Measurements from ENCODE around the gene SIRT7. TPM values are rescaled to one million over a fixed set of nuclear protein-coding genes. Genes with fewer than 3 reads are reported as not detected.
A peak's percentile ranks its signal among the peaks of the same experiment; 100 is the strongest.

SIRT7 gene
- total RNA-seq, 4 donors from 2014 or later: 14.3 to 24.1 (median 18.3) TPM

DNA sequence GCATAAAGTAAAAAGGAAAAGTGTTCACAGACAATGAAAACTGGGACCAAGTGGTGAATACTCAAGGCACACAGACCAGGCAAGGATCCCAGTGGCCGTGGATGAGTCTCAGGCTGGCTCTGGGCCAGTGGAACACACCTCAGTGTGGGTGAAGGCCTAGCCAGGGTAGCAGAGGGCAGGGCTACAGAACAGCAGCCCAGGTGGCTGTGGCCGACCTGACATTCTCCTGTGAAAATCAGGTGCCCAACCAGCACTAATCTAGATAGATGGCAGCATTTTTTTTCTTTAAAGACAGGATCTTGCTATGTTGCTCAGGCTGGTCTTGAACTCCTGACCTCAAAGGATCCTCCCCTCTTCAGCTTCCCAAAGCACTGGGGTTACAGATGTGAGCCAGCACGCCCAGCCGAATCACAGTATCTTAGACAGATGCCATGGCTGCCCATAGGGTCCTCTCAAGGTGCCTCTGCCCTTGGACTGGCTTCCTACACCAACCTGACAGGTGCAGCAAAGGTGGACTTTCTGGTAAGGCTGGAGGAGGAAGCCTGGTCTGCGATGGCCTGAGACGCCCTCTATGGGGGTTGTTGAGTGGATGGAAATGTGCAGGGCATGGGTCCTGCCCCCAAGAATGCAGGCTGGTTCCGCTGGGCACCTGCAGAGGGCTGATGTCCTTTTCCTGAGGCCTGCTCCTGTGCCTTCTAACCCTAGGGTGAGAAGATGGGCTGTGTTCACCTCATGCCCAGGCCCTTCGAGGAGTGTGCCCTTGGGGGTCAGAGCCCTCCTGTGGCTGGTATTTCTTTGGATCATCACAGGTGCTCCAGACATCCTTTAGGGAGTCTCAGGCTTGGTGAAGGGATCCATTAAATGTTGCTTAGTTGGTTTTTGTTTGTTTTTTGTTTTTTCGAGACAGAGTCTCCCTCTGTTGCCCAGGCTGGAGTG lies 53.9 kb downstream of the SIRT7 start:
- Histone ChIP-seq H3K9me3 (no peaks in the 10 kb centered on the region), H3K27ac (peak overlapping the region in 2 of 4 donors; percentile 6 to 22), H3K36me3 (peaks cover 0 to 34% of the 10 kb centered on the region in 2 donors), H3K4me3 (no peak overlapping the region), H3K27me3 (no peaks in the 10 kb centered on the region), H3K4me1 (peaks cover 0 to 69% (median 30%) of the 10 kb centered on the region in 3 donors)
- ATAC-seq: no peak
- TF ChIP-seq POLR2A (IDR thresholded peaks at IDR 0.05) (no peak), EP300 (IDR thresholded peaks at IDR 0.05) (no peak), POLR2AphosphoS5 (IDR thresholded peaks at IDR 0.05) (no peak)
- TF ChIP-seq, protein P1, sequence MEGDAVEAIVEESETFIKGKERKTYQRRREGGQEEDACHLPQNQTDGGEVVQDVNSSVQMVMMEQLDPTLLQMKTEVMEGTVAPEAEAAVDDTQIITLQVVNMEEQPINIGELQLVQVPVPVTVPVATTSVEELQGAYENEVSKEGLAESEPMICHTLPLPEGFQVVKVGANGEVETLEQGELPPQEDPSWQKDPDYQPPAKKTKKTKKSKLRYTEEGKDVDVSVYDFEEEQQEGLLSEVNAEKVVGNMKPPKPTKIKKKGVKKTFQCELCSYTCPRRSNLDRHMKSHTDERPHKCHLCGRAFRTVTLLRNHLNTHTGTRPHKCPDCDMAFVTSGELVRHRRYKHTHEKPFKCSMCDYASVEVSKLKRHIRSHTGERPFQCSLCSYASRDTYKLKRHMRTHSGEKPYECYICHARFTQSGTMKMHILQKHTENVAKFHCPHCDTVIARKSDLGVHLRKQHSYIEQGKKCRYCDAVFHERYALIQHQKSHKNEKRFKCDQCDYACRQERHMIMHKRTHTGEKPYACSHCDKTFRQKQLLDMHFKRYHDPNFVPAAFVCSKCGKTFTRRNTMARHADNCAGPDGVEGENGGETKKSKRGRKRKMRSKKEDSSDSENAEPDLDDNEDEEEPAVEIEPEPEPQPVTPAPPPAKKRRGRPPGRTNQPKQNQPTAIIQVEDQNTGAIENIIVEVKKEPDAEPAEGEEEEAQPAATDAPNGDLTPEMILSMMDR (IDR thresholded peaks at IDR 0.05): no peak
- 61 to 69% methylated on average over 4 to 6 of the region's 9 CpGs for WGBS, 2 donors (ENCODE audit: low coverage in 1 of 2)

DNA sequence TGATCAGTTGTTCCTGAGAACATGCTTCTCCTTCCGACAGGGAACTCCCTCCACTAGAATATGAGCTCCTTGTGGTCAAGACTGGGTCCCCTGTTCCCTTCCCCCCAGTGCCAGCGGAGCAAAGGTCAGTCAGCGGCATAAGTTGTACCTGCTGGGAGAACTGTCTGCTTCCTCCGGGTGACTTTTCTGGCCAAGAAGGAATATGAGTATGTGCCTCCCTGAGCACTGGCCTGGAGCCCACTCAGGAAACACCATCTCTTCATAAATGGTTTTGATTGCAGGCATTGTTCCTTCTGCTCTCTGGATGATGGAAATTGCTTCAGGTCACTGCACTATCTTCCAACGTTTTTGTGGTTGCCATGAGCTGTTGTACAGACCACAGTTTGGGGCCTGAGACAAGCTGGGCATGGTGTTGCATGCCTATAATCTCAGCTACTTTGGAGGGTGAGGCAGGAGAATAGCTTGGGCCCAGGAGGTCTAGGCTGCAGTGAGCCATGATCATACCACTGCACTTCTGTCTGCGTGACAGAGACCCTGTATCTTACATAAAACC lies 54.8 kb downstream of the SIRT7 start:
- 53 to 73% methylated on average over 2 to 3 of the region's 6 CpGs for WGBS, 2 donors (ENCODE audit: low coverage in 1 of 2)
- Histone ChIP-seq H3K27ac (no peak overlapping the region), H3K9me3 (no peaks in the 10 kb centered on the region), H3K27me3 (no peaks in the 10 kb centered on the region), H3K36me3 (peaks cover 0 to 34% of the 10 kb centered on the region in 2 donors), H3K4me3 (no peak overlapping the region), H3K4me1 (peaks cover 0 to 69% (median 32%) of the 10 kb centered on the region in 3 donors)
- TF ChIP-seq, protein P1 (IDR thresholded peaks at IDR 0.05): no peak
- TF ChIP-seq EP300 (IDR thresholded peaks at IDR 0.05) (no peak), POLR2AphosphoS5 (IDR thresholded peaks at IDR 0.05) (no peak), POLR2A (IDR thresholded peaks at IDR 0.05) (no peak)
- ATAC-seq: no peak

Other genes starting within 250 kb of the SIRT7 start
- 10 to 100 TPM; 26.2 to 52.8 (median 30.2) TPM for gene ARL16, start 234.4 kb downstream of the SIRT7 start, total RNA-seq
- gene HGS, start 234.2 kb downstream of the SIRT7 start, total RNA-seq: 10 to 100 TPM; 51.5 to 90.5 (median 66.6) TPM
- gene MRPL12, start 214.8 kb downstream of the SIRT7 start, total RNA-seq: 10 to 100 TPM; 27.5 to 42.9 (median 29.3) TPM
- 1 to 10 TPM; 3.0 to 8.8 (median 5.0) TPM for gene SLC25A10, start 205.9 kb downstream of the SIRT7 start, total RNA-seq
- under 1 TPM in 1 of 4 donors, not detected in 3; 0.47 TPM for gene GCGR, start 114.0 kb downstream of the SIRT7 start, total RNA-seq
- 100 to 1,000 TPM in 1 of 4 donors, 10 to 100 TPM in 3; 70.4 to 131 (median 85.9) TPM for gene MCRIP1, start 84.9 kb downstream of the SIRT7 start, total RNA-seq
- gene PPP1R27, start 83.1 kb downstream of the SIRT7 start, total RNA-seq: not detected
- 100 to 1,000 TPM; 257 to 365 (median 324) TPM for gene P4HB, start 57.6 kb downstream of the SIRT7 start, total RNA-seq
- gene ARHGDIA, start 46.8 kb downstream of the SIRT7 start, total RNA-seq: 100 to 1,000 TPM; 120 to 219 (median 169) TPM
- 10 to 100 TPM; 26.6 to 68.1 (median 55.5) TPM for gene ALYREF, start 26.6 kb downstream of the SIRT7 start, total RNA-seq
- 100 to 1,000 TPM in 3 of 4 donors, 10 to 100 TPM in 1; 81.0 to 128 (median 119) TPM for gene ANAPC11, start 26.5 kb downstream of the SIRT7 start, total RNA-seq
- under 1 TPM in 2 of 4 donors, not detected in 2; 0.12 to 0.16 TPM for gene NPB, start 15.9 kb downstream of the SIRT7 start, total RNA-seq
- gene PCYT2, start 6.8 kb downstream of the SIRT7 start, total RNA-seq: 10 to 100 TPM; 18.4 to 45.8 (median 34.4) TPM
- gene MAFG, start 9.6 kb upstream of the SIRT7 start, total RNA-seq: 10 to 100 TPM; 18.8 to 39.3 (median 25.3) TPM
- gene PYCR1, start 19.1 kb upstream of the SIRT7 start, total RNA-seq: 1 to 10 TPM; 3.4 to 6.8 (median 5.1) TPM
- gene MYADML2, start 29.1 kb upstream of the SIRT7 start, total RNA-seq: not detected
- under 1 TPM in 1 of 4 donors, not detected in 3; 0.22 TPM for gene NOTUM, start 43.0 kb upstream of the SIRT7 start, total RNA-seq
- gene ASPSCR1, start 59.5 kb upstream of the SIRT7 start, total RNA-seq: 10 to 100 TPM; 11.7 to 24.4 (median 18.6) TPM
- gene CENPX, start 104.7 kb upstream of the SIRT7 start, total RNA-seq: 100 to 1,000 TPM in 1 of 4 donors, 10 to 100 TPM in 3; 65.3 to 110 (median 78.8) TPM
- 10 to 100 TPM in 2 of 4 donors, 1 to 10 TPM in 2; 4.4 to 16.3 (median 12.4) TPM for gene LRRC45, start 105.1 kb upstream of the SIRT7 start, total RNA-seq
- gene RAC3, start 113.5 kb upstream of the SIRT7 start, total RNA-seq: 1 to 10 TPM in 1 of 4 donors, under 1 TPM in 2, not detected in 1; 0.50 to 6.9 (median 0.54) TPM
- 100 to 1,000 TPM in 2 of 4 donors, 10 to 100 TPM in 2; 70.7 to 140 (median 108) TPM for gene DCXR, start 119.5 kb upstream of the SIRT7 start, total RNA-seq
- 10 to 100 TPM; 28.8 to 48.2 (median 34.3) TPM for gene RFNG, start 133.6 kb upstream of the SIRT7 start, total RNA-seq
- gene GPS1, start 133.7 kb upstream of the SIRT7 start, total RNA-seq: 100 to 1,000 TPM in 1 of 4 donors, 10 to 100 TPM in 3; 69.3 to 103 (median 77.2) TPM
- 10 to 100 TPM; 35.8 to 62.8 (median 52.9) TPM for gene DUS1L, start 147.6 kb upstream of the SIRT7 start, total RNA-seq
- 10 to 100 TPM; 22.6 to 52.8 (median 48.3) TPM for gene FASN, start 180.1 kb upstream of the SIRT7 start, total RNA-seq

Measured in gastroesophageal sphincter (tissue), 4 donors.